ENCODE data around the gene FKBP5.
"Not testable (repeated sequence)": the region's sequence is repeated elsewhere in the genome, so short reads cannot be mapped to it uniquely, and the experiment has no call there.

The FKBP5 gene

GRCh38 chr6:35688605-35689322 is at the start of gene FKBP5:
TSS of gene FKBP5 (minus strand) at chr6:35688915. CDS start at chr6:35642824, 46,091 bp downstream.
- DNase-seq (ENCODE audit: low read depth in 4 of 4, low spot score in 1 of 4), result peak; percentile 72 to 93 (median 80)

- DNase-seq (ENCODE audit: low read depth in 4 of 4, low spot score in 1 of 4), result no peak
Measured at GRCh38 chr6:35737413-35738211, 48.9 kb upstream of the FKBP5 start.

GRCh38 chr6:35736982-35737412 is 48.3 kb upstream of the FKBP5 start, which contains the start of gene ARMC12:
TSS of gene ARMC12 (plus strand) at chr6:35737032. CDS start at chr6:35737109, 77 bp downstream.
- no peak for DNase-seq (ENCODE audit: low read depth in 4 of 4, low spot score in 1 of 4)

DNA sequence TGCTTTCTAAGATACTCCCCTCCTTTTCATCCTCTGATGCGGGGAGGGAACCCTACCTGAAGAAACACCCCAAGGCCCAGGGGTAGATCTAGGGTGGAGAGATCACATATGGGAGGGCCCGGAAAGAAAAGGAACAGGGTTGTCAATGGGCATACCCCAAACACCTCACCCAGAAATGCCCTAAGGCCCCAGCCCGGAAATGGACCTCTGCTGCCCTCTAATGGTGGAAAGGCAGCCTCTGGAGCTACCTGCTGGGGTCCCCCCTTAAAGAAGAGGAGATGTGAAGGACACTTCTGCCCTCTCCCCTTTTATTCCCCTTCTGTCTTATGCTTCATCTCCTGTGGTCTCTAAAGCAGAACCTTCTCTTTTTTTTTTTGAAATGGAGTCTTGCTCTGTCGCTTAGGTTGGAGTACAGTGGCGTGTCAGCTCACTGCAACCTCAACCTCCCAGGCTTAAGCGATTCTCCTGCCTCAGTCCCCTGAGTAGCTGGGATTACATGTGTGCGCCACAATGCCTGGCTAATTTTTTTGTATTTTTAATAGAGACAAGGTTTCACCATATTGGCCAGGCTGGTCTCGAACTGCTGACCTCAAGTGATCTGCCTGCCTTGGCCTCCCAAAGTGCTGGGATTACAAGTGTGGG is 47.7 kb upstream of the FKBP5 start:
- peak; percentile 69 to 80 (median 74) for DNase-seq (ENCODE audit: low read depth in 4 of 4, low spot score in 1 of 4)

DNA sequence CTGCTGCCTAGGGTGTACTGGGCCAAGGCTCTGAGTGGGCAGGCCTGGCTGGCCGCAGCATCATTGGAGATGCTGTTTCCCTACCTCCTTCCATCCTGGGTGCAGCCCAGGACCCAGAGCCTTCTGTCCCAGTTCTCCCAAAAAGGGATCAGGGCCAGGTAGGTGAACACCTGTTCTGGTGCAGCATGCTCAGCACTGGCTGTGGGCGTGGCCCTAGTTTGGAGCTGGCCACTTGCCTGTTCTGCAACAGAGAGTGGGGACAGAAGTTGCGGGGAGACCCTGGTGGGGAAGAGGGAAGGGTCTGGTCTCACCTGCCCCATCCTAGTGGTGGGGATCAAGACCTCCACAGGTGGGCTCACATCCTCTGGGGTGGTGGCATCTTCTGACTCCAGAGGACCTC is 46.7 kb upstream of the FKBP5 start:
- DNase-seq (ENCODE audit: low read depth in 4 of 4, low spot score in 1 of 4), result no peak

DNA sequence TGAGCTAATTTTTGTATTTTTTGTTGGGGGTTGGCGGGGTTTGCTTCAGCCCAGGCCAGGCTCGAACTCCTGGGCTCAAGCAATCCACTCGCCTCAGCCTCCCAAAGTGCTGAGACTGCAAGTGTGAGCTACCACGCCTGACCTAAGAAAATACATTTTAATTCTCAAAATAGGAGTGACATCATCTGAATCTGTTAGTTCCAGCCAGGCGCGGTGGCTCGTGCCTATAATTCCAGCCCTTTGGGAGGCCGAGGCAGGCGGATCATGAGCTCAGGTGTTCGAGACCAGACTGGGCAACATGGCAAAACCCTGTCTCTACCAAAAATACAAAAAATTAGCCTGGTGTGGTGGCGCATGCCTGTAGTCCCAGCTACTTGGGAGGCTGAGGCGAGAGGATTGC is 45.6 kb upstream of the FKBP5 start:
- DNase-seq (ENCODE audit: low read depth in 4 of 4, low spot score in 1 of 4), result not testable (repeated sequence)

DNA sequence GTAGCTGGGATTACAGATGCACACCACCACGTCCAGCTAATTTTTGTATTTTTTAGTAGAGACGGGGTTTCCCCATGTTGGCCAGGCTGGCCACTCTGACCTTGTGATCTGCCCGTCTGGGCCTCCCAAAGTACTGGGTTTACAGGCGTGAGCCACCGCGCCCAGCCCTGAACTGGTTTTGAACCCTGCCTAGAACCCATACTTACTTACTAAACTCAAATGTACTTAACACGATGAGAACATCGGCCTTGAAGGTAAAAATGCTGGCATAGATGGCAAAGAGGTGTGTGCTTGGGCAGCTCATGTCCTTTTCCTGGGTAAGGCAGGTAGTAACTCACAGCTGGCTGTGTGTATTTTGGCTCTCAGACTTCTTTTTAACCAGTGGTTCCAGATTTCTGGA is 44.9 kb upstream of the FKBP5 start:
- no peak for DNase-seq (ENCODE audit: low read depth in 4 of 4, low spot score in 1 of 4)

DNA sequence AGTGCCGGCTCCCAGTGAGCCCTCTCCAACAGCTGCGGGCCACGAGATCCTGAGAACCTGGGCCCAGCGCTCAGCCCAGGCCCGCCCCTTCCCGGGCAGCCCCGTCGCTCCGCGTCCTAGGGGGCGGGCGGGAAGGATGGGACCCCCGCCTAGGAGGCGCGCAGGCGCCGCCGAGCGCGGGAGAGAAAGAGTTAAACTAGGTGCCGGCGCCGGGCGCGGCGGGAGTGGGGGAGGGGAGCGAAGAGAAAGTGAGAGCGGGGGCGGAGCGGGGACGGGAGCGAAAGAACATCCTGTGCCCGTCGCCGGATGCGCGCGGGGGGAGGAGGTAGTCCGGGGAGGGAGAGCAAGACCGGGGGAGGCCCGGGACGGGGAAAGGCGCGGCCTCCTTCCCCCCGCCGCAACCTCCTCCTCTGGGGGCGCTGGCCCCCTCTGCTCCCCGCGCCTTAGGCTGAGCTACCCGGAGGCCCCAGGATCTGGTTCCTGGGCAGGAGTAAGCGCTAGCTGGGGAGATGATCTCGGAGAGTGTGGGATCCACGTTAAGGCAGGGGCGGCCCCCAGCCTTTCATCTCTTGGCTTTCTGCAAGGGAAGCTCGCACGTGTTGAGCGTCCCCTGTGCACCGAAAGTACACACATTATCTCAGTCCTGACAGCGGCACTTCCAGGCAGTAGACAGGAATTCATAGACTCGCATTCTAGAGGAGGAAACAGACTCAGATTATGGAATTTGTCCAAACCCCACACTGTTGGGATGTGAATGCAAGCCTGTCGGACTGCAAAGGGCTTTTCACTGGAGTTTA is 43.2 kb upstream of the FKBP5 start:
- DNase-seq (ENCODE audit: low read depth in 4 of 4, low spot score in 1 of 4), result peak; percentile 90 to 97 (median 95)

DNA sequence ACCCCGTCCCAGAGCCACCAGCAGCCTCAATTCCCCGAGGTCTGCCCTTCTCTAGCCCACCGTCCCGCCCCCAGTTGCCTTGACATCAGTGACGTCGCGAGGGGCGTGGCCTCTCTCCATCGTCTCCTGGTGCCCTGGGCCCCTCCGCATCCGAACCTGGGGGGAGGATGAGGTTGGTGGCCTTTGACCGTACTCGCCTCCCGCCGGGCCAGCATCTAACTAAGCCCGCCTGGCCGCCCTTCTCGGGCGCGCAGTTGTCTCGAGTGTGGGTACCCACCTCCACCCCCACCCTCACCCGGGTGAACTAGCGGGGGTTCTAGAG is 42.7 kb upstream of the FKBP5 start:
- DNase-seq (ENCODE audit: low read depth in 4 of 4, low spot score in 1 of 4), result peak; percentile 86 to 95 (median 90)

GRCh38 chr6:35730745-35731413 is 42.2 kb upstream of the FKBP5 start:
- no peak for DNase-seq (ENCODE audit: low read depth in 4 of 4, low spot score in 1 of 4)

GRCh38 chr6:35729722-35730121 is 41.0 kb upstream of the FKBP5 start:
- no peak for DNase-seq (ENCODE audit: low read depth in 4 of 4, low spot score in 1 of 4)

- DNase-seq (ENCODE audit: low read depth in 4 of 4, low spot score in 1 of 4), result no peak
Measured at GRCh38 chr6:35728683-35729678, 40.3 kb upstream of the FKBP5 start.

DNA sequence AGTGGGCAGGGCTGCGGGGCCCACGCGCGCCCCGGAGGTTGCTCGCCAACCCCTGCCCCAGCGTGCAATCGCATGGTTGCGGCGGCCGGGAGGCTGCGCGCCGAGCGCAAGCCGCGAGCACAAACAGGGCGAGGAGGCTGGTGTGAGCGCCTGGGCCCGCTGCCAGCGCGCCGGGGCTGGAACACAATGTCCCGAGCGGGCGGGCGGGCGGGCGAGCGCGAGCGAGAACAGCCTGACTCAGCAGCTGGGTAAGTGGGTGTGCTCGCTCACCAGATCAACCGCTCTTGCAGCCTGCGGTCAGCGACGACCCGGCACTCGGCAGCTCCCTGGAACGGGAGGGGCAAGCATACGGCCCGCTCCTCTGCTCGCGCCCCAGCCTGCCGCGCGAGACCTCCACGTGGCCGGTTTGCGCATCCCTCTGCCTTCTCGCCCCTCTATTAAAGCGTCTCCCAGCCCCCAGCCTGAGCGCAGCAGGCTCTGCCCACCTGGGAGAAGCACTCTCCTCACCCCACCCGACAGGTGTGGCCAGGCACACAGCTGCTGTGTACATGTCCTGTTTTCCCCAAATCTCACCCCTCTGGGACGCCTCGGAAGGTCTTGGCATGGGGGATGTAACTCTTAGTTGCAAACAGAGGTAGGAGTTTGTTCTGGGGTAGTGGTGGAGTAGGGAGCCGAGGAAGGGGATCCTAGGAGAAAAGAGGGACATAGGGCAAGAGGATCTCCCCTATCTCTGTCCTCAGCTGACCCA is 39.4 kb upstream of the FKBP5 start:
- peak in 3 of 4 experiments; percentile 52 to 79 (median 60) for DNase-seq (ENCODE audit: low read depth in 4 of 4, low spot score in 1 of 4)

GRCh38 chr6:35727231-35727934 is 38.7 kb upstream of the FKBP5 start:
- DNase-seq (ENCODE audit: low read depth in 4 of 4, low spot score in 1 of 4), result no peak

- DNase-seq (ENCODE audit: low read depth in 4 of 4, low spot score in 1 of 4), result no peak
Measured at GRCh38 chr6:35725721-35726438, 37.2 kb upstream of the FKBP5 start.

DNA sequence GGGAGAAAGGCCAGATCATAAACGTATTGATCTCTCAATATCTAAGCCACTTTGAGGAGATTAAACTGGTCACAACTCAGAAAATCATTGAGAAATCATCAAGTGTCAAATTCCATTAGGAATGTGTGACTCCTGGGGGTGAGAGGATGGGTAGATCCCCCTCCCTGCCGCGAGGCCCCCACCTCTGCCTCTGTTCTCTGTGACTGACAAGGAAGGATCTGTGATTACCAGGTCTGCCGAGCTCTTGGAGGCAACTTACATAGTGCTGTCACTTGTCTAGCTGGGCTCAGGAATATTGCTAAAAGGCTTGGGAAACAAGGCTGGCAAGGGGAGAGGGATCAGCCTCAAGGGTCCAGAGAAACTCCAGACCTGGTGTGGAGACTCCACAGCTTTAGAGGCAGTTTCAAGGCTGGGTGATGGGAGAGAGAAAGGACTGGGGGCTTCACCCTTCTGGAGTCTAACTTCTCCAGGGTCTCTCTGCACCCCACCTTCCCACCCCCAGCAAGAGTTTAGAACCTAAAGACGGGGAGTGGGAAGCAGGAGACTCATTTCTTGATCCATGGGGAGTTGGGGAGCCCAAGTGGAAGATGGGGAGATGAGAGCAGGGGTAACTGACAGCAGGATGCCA is 36.5 kb upstream of the FKBP5 start:
- DNase-seq (ENCODE audit: low read depth in 4 of 4, low spot score in 1 of 4), result no peak

DNA sequence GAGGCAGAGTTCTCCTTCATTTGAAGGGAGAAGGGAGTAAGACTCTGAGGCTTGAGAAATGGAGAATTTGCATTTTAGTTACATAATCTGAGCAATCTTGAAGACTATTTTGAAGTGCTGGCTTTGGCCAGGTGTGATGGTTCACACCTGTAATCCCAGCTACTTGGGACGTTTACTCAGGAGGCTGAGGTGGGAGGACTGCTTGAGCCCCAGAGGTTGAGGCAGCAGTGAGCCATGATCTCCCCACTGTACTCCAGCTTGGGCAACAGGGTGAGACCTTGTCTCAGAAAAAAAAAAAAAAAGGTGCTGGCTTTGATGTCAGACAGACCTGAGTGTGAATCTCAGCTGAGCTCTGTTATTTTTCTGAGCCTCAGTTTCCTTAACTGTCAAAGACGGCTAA is 35.8 kb upstream of the FKBP5 start:
- DNase-seq (ENCODE audit: low read depth in 4 of 4, low spot score in 1 of 4), result no peak
